Fibroblast of skin of right quadriceps (primary cell): ENCODE results near the gene WSCD2.
A peak's percentile ranks its signal among the peaks of the same experiment; 100 is the strongest.

Experiments used
- DNase-seq: peaks from one replicate; pipeline ENCODE4 v3.0.0-alpha.2; 2013

Gene WSCD2

DNA sequence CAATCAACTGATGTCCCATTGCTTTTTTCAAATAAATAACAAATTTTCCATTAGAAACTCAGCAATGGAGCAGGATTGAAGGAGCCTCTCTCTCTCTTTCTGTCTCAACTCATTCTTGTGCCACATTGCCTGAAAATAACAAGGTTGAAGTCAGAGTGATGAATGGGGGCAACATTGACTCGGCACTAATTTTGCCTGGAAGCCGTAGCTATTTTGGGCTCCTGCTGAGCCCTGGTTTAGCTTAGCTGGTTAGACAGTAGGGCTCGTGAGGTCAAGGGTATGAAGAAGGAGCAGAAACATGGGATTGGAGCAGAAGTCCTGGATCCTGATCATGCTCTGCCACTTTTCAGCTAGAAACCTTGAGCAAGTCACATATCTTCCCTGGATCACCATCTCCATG lies 38.9 kb downstream of the WSCD2 start:
- DNase-seq = no peak

DNA sequence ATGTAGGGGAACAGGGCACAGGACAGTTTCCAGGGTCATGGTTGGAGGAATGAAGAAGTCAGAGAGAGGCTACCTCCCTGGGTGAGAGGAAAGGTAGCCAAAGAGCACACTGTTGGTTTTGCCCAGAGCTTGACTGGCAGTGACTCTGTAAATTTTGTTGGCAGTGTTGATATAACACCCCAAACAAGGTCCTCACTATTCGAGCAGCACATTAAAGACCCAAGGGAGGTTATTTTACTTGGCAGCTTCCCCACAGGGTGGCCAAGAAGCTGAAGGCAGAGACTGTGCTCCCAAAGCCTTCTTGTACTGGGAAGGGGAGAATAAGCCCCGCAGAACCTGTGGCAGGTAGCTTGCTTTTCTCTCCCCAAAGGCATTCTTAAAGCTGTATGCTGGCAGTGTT lies 40.6 kb downstream of the WSCD2 start:
- no peak for DNase-seq

DNA sequence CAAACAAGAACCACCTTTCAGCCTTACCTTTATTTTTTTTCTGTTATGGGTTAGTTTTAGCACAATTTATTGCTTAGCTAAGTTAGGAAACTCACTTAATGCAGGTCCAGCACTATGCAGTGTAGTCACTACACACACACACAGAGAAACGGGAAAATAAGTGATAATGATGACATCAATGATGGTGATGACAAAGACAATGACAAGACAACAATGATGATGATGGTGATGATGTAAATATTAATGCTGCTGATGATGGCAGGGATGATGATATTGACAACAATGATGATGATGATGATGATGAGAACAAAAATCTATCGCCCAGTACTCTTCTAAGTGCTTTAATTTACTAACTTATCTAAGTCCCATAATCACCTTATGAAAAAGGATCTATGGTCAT lies 41.1 kb downstream of the WSCD2 start:
- DNase-seq = no peak

DNA sequence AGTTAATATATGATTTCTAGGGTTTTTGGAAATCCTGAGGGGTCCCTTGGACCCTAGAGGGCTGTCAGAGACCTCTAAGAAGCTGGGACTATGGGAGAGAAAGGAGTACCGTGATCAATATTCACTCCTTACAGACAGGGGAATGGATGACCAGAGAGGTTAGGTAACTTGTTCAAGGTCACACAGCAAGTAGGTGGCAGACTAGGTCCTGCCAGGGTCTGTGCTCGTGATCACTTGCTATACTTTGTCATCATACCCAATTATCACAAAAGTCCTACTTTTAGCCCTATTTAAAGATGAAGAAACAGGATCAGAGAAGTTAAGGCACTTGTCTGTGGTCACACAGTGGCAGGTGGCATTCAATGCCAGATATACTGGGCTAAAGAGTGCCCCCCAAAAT lies 42.9 kb downstream of the WSCD2 start:
- no peak for DNase-seq

DNA sequence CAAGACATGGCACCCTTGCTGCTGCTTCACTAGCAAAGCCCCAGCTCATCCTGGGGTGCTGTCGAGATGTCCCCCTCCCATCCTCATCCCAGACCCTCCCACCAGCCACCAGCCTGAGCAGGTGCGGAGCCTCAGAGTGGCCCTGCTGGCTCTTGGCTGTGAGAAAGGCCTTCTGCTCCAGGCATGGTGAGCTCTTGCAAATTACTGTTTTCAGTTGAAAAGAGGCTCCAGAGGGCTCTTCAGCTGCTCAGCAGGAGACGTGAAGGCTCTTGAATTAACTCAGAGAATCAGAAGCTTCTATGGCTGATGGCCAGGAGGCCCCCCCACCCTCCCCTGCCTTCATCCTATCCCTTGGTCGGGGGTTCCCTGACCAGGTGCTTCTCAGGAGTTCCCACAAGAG lies 44.1 kb downstream of the WSCD2 start:
- DNase-seq = no peak

DNA sequence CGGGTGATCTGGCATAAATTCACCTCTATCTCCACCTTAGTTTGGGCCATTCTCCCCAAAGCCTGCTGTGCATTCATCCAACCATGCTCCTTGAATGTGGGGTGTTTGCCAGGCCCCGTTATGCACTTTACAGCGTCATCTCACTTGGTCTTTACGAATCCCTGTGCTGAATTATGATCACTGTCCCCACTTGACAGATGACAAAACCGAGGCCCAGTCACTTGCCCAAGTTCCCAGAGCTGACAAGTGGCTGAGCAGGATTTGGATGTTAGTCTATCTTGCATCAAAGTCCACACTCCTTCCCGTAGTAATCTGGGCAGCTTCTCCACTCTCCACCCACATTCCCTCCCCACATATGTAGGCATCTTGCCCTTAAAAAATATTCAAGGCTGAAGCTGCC lies 44.8 kb downstream of the WSCD2 start:
- no peak for DNase-seq

DNA sequence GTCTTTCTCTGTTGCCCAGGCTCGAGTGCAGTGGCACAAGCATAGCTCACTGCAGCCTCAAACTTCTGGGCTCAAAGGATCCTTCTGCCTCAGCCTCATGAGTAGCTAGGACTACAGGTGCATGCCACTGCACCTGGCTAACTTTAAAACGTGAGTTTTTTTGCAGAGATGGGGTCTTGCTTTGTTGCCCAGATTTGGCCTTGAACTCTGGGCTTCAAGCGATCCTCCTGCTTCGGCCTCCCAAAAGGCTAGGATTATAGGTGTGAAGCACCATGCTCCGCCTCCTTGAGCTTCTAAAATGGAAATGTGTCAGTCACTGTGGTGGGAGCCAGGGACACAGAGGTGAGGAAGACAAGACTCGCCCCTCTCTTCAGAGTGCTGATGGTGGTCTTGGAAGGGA lies 45.6 kb downstream of the WSCD2 start:
- no peak for DNase-seq

DNA sequence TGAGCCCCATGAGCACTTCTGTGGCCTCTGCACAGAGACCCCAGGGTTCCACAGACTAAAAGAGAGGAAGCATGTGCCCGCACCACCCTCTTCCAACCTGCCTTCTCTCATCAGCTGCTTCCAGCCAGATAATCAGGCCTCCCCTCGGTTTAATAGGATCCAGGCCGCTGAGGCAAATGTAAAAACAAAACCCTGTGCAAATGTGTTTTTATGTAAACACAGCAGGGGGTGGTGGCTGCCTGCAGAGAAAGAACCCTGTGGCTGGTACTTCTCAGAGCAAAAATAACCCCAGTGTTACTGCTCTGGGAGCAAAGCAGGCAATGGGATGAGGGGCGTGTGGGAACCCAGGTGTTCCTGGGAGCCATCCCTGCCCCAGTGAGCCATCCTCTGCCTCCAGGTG lies 46.2 kb downstream of the WSCD2 start:
- DNase-seq = no peak

DNA sequence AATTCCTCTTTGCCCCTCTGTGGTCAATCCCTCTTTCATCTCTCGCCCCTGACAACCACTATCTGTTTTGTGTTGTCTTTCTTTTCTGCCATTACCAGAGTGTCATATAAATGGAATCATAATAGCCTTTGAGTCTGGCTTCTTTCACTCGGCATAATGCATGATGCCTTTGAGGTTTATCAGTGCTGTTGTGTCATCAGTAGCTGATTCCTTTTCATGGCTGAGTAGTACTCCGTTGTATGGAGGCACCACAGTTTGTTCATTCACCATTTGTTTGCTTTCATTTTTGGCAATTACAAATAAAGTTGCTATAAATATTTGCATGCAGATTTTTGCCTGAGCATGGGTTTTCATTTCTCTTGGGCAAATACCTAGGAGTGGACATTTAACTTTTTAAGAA lies 47.2 kb downstream of the WSCD2 start:
- no peak for DNase-seq

DNA sequence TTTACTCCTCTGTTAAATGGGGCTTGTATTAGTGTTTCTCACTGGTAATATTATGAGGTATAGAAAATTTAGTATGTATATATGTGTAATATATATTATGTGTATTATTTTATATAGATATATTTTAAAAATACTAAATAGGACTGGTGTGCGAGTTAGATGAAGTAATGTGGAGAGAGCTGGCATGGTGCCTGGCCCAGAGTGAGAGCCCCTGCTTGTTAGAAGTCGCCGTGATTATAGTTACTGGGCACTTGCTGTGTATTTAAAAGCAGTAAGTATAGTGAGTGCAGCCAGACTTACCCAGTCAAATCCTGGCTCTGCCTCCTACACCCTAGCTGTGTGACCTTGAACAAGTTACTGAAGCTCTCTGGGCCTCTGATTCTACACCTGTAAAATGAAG lies 48.0 kb downstream of the WSCD2 start:
- DNase-seq = no peak

DNA sequence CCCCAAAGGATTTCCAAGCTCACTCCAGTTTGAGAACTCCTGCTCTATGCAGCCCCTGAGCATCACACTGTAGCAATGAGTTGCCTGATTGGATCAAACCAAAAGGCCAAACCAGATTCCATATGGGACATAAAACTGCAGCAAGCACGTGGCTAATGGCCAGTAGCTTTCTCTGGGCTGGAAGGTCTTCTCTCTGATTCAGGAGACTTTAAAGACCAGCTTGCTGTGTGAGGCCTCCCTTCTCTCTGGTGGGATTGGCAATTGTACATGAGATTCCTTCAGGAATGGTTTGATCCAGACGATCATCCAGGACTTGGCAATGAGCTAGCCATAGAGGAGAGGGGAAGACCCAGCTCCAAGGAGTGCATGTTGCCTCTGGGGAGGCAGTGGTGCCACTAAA lies 50.2 kb downstream of the WSCD2 start:
- no peak for DNase-seq

DNA sequence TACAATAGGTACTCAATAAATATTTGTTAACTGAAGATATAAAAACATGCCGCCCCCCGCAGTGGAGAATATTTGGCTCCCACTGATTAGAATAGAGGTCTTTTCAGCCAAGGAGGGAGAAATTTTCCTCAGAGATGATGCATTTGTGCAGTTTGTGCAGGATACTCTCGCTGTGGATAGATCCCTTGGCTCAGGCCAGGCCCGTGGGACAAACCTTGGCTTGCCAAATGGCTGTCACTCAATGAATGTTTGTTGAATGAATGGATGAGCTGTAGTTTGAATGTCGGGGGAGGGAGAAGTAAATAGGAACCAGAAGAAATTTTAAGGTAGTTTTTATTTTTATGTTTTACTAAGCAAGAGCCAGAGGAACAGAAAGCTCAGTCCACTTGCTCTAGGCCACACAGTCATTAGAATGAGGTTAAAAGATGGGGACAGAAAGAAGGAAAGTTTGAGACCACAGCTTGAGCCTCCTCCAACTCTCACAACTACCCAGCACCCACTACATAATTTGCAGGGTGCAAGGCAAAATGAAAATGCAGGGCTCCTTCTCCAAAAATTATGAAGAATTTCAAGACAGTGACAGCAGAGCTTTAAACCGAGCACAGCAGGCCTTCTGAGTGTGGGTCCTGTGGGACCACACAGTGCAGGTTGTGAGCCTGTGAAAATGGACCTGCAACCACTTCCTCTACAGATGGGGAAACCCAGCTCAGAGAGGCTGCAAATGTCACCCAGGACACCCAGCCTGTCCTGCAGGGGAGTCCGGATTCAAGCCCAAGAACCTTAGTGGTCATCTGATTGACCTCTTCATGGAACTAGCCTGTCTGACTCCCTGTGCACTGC lies 51.4 kb downstream of the WSCD2 start:
- DNase-seq = no peak

DNA sequence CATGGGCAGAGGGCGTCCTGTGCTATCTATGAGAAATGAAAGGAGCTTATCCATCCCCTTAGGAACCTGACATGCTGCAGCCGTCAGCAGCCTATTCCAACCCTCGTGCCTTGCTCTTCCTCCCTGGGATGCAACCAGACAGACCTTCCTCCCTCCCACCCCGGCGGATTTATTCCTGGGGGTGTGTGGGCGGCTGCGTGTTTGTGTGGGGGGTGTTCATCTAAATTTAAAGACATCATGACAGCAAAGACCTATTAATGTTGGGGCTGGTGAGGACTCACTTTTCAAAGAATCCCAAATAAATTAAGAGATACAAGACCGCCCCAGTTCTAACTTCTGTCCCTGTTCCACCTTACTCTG lies 52.0 kb downstream of the WSCD2 start:
- DNase-seq = no peak

DNA sequence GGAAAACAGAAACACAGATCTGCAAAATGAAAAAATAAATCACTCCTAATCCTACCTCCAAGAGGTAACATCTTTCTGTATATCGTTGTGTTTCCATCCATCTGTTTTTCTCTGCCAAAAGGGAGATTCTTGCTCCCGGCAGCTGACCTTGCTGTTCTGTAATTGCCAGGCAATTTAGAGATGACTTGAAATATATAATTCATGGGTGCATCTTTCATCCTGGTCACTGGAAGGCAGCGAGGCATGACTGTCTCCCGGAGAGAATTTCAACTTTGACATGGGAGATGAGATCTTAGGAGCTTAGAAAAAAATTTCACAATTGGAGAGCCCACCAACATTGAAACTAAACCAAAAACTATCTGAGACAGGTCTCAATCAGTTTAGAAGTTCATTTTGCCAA lies 53.0 kb downstream of the WSCD2 start:
- DNase-seq = no peak

DNA sequence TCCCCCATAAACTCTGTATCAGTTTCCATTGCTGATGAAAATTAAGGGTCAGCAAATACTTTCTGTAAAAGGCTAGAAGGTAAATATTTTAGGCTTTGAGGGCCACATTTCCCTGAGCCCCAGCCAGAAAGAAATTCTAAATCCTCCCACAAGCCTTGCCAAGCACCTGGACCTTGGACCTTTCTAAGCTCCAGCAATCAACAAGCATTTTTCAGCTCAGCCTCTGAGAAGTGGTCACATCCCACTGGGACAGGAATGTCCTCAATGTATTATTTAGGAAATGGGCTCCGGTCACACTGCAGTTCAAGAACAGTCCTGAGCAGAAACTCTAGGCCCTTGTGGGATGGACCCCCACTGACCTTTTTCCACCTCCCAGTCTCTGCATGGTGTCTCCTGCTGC lies 55.9 kb downstream of the WSCD2 start:
- DNase-seq = no peak

DNA sequence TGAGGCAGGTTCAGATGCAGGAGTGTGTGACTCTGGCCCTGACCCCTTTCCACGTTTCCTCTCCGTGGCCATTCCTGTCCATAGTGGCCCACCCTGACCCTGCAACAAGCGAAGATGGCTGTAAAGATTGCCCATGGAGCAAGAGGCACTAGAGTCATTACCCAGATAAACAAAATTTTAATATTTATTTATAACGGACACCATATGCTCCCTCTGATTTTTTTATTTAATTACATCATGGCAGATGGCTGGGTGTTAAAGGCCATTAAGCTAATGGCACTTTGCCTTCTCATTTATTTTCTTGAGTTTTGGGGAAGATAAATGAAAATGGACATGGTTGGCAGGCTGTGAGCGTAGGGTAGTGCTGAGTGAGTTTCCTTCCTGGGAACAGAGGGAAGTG lies 58.7 kb downstream of the WSCD2 start:
- no peak for DNase-seq

DNA sequence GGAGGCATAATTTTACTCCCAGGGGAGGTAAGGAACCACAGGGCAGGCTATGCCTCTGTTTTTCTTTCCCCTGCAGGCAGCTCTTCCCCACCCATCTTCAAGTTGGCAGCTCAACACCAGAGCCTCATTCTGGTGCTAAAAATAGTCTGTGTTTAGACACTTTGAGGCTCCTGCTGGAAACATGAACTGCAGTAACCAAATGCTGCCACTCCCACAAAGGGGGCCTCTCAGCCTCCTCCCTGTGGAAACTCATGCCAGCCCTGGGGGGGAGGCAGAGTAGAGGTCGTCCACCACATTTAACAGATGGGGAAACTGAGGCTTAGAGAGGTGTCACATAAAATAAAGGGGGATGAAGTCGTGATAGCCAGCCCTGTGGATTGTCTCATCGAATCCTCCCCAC lies 61.4 kb downstream of the WSCD2 start:
- no peak for DNase-seq

DNA sequence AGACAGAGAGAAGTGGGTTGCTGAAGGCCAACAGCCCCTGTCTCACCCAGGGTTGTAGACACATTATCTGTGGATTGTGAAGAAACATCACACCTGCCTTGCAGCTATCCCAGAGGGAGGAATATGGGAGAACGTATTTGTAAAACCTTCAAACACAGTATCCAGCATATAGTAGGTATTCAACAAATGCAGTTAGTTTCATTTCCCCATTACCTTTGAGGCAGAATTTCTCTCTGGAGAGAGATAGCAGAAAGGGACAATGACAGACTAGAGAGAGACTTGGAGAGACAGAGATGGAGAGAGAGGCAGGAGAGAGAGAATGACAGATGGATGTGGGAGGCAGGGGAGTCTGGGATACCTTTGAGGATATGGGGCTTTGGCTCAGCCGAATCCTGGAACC lies 62.0 kb downstream of the WSCD2 start:
- DNase-seq = no peak

DNA sequence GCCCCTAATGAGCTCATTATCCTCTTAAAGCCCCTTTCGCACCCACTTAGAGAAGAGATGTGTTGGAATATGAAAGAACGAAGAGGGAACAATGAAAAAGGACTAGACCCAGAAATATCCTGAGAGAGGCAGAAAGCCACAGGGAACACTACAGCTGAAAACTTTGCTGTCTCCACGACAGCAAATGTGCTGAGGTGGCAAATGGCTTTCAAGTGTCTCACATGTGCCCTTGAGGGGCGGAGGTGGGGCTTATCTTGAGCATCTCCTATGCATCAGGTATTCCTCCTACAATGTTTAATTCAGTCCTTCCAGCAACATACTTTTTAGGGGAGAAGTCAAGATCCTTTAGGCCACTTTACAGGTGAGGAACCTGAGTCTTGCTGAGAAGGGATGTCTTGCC lies 62.9 kb downstream of the WSCD2 start:
- DNase-seq = no peak

DNA sequence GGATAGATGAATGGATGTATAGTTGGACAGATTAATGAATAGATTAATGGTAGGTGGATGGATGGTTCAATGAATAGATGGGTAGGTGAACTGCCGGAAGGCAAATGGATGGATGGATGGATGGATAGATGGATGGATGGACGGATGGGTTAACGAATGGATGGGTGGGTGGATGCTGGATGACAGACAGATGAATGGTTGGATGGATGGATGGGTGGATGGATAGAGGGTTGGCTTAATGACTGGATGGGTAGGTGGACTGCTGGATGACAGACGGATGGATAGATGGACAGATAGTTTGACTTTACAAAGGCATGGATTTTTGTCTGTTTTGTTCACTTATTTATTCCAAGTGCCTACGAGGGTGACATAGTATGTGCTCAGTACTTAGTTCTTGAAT lies 64.4 kb downstream of the WSCD2 start:
- no peak for DNase-seq

DNA sequence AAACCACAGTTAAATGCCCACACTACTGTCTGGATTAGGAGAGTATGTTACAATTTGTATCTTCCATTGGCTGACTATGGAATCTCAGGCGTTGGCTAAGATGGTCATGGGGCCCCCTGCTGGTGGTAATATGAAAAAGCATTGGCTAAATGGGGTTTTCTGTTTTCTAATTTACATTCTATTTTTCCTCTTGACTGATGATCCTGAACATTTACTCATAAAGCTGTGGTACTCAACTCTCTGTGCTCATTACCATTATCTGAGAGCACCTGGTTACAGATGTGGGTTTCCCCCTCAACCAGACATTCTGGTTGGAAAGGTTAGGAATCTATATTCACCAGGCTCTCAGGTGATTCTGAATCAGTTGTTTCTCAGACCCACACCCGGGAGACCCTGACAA lies 64.8 kb downstream of the WSCD2 start:
- DNase-seq = peak; percentile 3

DNA sequence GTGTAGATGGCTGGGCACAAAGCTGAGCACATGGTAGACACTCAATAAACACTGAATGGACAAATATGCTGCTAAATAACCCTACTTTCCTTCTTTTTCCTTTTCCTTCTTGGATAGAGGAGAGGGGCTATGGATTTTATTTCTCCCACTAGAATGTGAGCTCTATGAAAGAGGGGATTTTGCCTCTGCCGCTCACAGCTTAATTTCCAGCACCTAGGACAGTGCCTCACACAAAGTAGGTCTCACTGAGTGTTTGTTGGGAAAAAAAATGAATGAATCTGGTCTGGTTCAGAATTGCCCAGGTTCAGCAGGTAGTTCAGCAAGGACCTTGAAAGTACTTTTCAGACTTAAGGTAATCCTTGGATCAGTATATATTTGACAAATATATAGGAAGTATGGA lies 65.5 kb downstream of the WSCD2 start:
- DNase-seq = no peak

DNA sequence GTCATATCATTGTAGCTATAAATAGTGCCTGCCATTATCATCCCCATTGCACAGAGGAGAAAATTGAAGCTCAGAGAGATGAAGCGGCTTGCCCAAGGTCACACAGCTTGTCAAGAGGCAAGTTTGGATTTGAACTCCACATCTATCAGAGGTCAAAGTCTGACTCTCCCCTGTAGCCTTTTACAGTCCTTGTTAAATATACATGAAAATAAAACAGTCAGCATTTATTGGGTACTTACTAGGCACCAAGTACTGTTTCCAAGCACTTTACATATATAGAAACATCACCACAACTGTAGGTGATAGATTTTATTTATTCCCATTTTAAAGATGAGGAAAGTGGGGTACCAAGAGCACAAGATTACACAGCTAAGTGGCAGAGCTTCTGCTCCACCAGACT lies 67.2 kb downstream of the WSCD2 start:
- DNase-seq = no peak

DNA sequence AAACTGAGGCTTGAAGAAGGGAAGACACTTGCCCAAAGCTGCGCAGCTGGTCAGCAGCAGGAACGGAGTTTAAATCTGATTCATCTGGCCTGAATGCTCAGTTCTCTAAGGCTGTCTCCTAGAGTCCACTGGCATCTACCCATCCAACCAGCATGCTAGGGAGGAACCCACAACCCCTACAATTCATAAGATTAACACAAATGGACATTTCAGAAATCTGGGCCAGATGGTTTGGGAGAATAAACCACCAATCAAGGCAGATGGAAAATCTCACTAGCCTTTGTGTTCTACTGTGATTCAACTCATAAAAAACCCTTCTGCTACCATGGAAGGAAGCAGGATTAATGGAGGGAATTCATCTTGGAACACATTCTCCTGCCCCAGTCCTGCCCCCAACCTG lies 67.8 kb downstream of the WSCD2 start:
- DNase-seq = no peak

DNA sequence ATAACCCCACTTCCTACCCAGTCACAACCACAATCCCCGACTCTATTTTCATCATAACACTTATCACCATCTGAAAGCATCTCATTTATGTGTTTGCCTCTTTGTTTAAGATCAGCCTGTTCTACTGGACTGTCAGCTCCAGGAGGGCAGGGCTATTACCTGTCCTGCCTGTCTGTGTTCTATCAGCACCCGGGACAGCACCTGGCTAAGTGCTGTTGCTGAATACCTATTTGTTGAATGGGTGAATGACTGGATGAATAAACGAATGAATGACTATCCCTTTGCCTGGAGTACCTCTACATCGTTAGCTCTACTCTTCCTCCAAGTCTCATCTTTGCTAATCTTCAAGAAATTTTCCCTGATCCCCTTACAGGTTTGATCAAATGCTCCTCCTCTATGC lies 69.0 kb downstream of the WSCD2 start:
- DNase-seq = no peak

DNA sequence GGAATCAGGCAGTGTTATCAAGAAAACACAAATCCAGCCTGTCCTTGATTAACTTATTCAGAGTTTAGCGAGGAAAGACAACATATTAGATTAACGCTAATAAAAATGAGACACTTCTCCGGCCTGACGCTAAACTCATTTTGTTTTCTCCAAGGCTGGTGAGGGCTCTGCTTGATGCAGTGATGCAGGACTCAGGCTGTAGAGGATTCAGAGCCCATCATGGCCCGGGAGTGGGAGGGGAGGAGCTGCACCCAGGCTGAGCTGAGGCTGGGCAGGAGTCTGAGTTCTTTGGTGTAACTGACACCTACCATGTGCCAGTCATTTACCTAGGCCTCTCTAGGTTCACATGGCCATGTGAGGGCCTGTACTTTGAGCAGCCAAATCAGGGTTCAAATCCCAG lies 70.0 kb downstream of the WSCD2 start:
- DNase-seq = no peak
